SK-N-SH (cell line): ENCODE results near the gene SLC35F6. TPM values are rescaled to one million over a fixed set of nuclear protein-coding genes. Genes with fewer than 3 reads are reported as not detected.

Experiments used
- CTCF ChIA-PET: fragments of 300-600, 350-600 bp; formaldehyde crosslinking; extraction: SDS; loops from one replicate; lab custom pipeline; 2021; lab: Yijun Ruan, JAX
- POLR2A ChIA-PET: fragments of 350-600 bp; sonication (Branson Sonifier 250); formaldehyde crosslinking; extraction: SDS; loops from one replicate; lab custom pipeline; 2020; ENCODE audit warnings: antibody characterized with exemption, inconsistent platforms; lab: Yijun Ruan, JAX
- DNase-seq: peaks from one replicate; pipeline ENCODE4 v3.0.0; 2012
- H2AFZ ChIP-seq: fragments of 200-600 bp; sonication (generic); 2 replicates; pipeline ENCODE4 v1.8.1; 2016; ENCODE audit warnings: antibody characterized with exemption, mild to moderate bottlenecking, low read depth
- H3F3A ChIP-seq: fragments of 200-600 bp; sonication (generic); replicated peaks from 2 replicates; pipeline ENCODE3; 2016; ENCODE audit warnings: antibody characterized with exemption, mild to moderate bottlenecking; ENCODE audit not compliant: insufficient read depth
- H3K27ac ChIP-seq, 2 experiments: fragments of 200-500 bp in 1 of 2; fragments of 200-600 bp in 1 of 2; sonication (Bioruptor generic) in 1 of 2; sonication (generic), shearing (Covaris generic) in 1 of 2; 2 replicates each; pipeline versions ENCODE4 v1.5.1 to v1.6.1; 2014 to 2016; ENCODE audit warnings: low read depth in 2 of 2, inconsistent platforms in 1 of 2, low read length in 1 of 2, mild to moderate bottlenecking in 1 of 2, mixed read lengths in 1 of 2
- H3K27me3 ChIP-seq: fragments of 200-600 bp; sonication (generic), shearing (Covaris generic); 2 replicates; pipeline ENCODE4 v1.6.1; 2016; ENCODE audit warnings: mixed run types; ENCODE audit not compliant: insufficient read depth
- H3K36me3 ChIP-seq, 2 experiments: fragments of 200-500 bp in 1 of 2; fragments of 200-600 bp in 1 of 2; sonication (Bioruptor generic) in 1 of 2; sonication (generic) in 1 of 2; replicated peaks in 1 of 2; 2 replicates each; pipeline versions ENCODE3 to v1.5.1; 2014 to 2016; ENCODE audit warnings: low read length in 1 of 2, mild to moderate bottlenecking in 1 of 2; ENCODE audit not compliant: insufficient read depth in 2 of 2, control insufficient read depth in 1 of 2
- H3K4me1 ChIP-seq, 2 experiments: fragments of 200-500 bp in 1 of 2; fragments of 200-600 bp in 1 of 2; sonication (Bioruptor generic) in 1 of 2; sonication (generic), shearing (Covaris generic) in 1 of 2; 2 replicates each; pipeline versions ENCODE4 v1.5.1 to v1.6.1; 2014 to 2016; ENCODE audit warnings: low read depth in 1 of 2, low read length in 1 of 2, mixed run types in 1 of 2; ENCODE audit not compliant: insufficient read depth in 2 of 2, control insufficient read depth in 1 of 2
- H3K4me2 ChIP-seq: fragments of 200-600 bp; sonication (generic), shearing (Covaris generic); 2 replicates; pipeline ENCODE4 v1.6.1; 2017; ENCODE audit warnings: mixed run types
- H3K4me3 ChIP-seq, 2 experiments: fragments of 200-500 bp in 1 of 2; fragments of 200-600 bp in 1 of 2; sonication (Bioruptor generic) in 1 of 2; sonication (generic), shearing (Covaris generic) in 1 of 2; 2 replicates each; pipeline versions ENCODE4 v1.5.1 to v1.8.1; 2014 to 2016; ENCODE audit warnings: low read depth in 2 of 2, inconsistent platforms in 1 of 2, low read length in 1 of 2, mild to moderate bottlenecking in 1 of 2, mixed read lengths in 1 of 2, moderate library complexity in 1 of 2
- H3K79me2 ChIP-seq: fragments of 200-600 bp; sonication (generic); 2 replicates; pipeline ENCODE4 v1.8.1; 2017; ENCODE audit warnings: mild to moderate bottlenecking; ENCODE audit not compliant: insufficient read depth
- H3K9ac ChIP-seq: fragments of 200-600 bp; sonication (generic); 2 replicates; pipeline ENCODE4 v1.6.1; 2017; ENCODE audit warnings: mixed run types
- H3K9me2 ChIP-seq: fragments of 200-600 bp; sonication (generic); 2 replicates; pipeline ENCODE4 v1.6.1; 2017; ENCODE audit warnings: mixed run types
- H3K9me3 ChIP-seq: fragments of 200-600 bp; sonication (generic); 2 replicates; pipeline ENCODE4 v1.6.1; 2017; ENCODE audit warnings: mixed run types, mild to moderate bottlenecking, moderate library complexity
- H4K20me1 ChIP-seq: fragments of 200-600 bp; sonication (generic); 2 replicates; pipeline ENCODE4 v1.6.1; 2017; ENCODE audit warnings: mild to moderate bottlenecking, mixed run types; ENCODE audit not compliant: insufficient read depth
- ELF1 ChIP-seq: IDR thresholded peaks from 2 replicates; pipeline ENCODE4 v1.4.0; 2012
- EP300 ChIP-seq, 2 experiments: IDR thresholded peaks; 2 replicates each; pipeline versions ENCODE4 v1.4.0 to v1.6.1; 2012; ENCODE audit warnings: borderline replicate concordance in 1 of 2, low read depth in 1 of 2, low read length in 1 of 2
- FOSL2 ChIP-seq: IDR thresholded peaks from 2 replicates; pipeline ENCODE4 v1.4.0; 2012; ENCODE audit warnings: low read depth, mild to moderate bottlenecking, moderate library complexity, borderline replicate concordance
- FOXJ3 ChIP-seq: sonication (generic); formaldehyde crosslinking; IDR thresholded peaks from 2 replicates; pipeline ENCODE4 v1.5.1; 2020; ENCODE audit warnings: mild to moderate bottlenecking, missing genetic modification reagents
- FOXM1 ChIP-seq: IDR thresholded peaks from 2 replicates; pipeline ENCODE4 v1.4.0; 2012; ENCODE audit warnings: low read depth, mild to moderate bottlenecking
- GATA2 ChIP-seq: sonication (generic); formaldehyde crosslinking; IDR thresholded peaks from 2 replicates; pipeline ENCODE4 v1.5.0; 2020; ENCODE audit warnings: mild to moderate bottlenecking, missing genetic modification reagents
- JUND ChIP-seq: IDR thresholded peaks from 2 replicates; pipeline ENCODE4 v1.4.0; 2012
- MEF2A ChIP-seq: IDR thresholded peaks from 2 replicates; pipeline ENCODE4 v1.4.0; 2012; ENCODE audit warnings: low read depth, borderline replicate concordance
- MXI1 ChIP-seq: IDR thresholded peaks from 2 replicates; pipeline ENCODE4 v1.6.1; 2012; ENCODE audit warnings: mild to moderate bottlenecking, low read depth, low read length, improper control_type of control experiment
- NRF1 ChIP-seq: IDR thresholded peaks from 2 replicates; pipeline ENCODE4 v1.6.1; 2012; ENCODE audit warnings: low read depth, mild to moderate bottlenecking, low read length
- RXRA ChIP-seq: IDR thresholded peaks from 2 replicates; pipeline ENCODE4 v1.4.0; 2012; ENCODE audit warnings: low read depth, mild to moderate bottlenecking, borderline replicate concordance
- SIN3A ChIP-seq: IDR thresholded peaks from 2 replicates; pipeline ENCODE4 v1.6.1; 2012; ENCODE audit warnings: low read depth, mild to moderate bottlenecking, low read length, moderate library complexity, borderline replicate concordance
- SMC3 ChIP-seq: IDR thresholded peaks from 2 replicates; pipeline ENCODE4 v1.6.1; 2012; ENCODE audit warnings: low read depth, low read length, improper control_type of control experiment
- TAF1 ChIP-seq: IDR thresholded peaks from 2 replicates; pipeline ENCODE4 v1.6.1; 2012; ENCODE audit warnings: low read depth, mild to moderate bottlenecking, low read length, moderate library complexity, borderline replicate concordance
- TCF12 ChIP-seq: IDR thresholded peaks from 2 replicates; pipeline ENCODE4 v1.4.0; 2012
- TEAD4 ChIP-seq: IDR thresholded peaks from 2 replicates; pipeline ENCODE4 v1.4.0; 2012; ENCODE audit warnings: mild to moderate bottlenecking, borderline replicate concordance; ENCODE audit not compliant: insufficient read depth
- YY1 ChIP-seq: IDR thresholded peaks from 2 replicates; pipeline ENCODE4 v1.4.0; 2012; ENCODE audit warnings: low read depth, mild to moderate bottlenecking
- WGBS: methylation state at CpG from one replicate; pipeline ENCODE4 v1.1.6; 2017; ENCODE audit warnings: low lambda C conversion rate; 5-methylcytosine and 5-hydroxymethylcytosine counted together
- polyA plus RNA-seq, 3 experiments: library from polyadenylated mRNA; depleted of rRNA; stranded (reverse); fragments of >200 nt; gene quantifications; 2 replicates each; pipeline ENCODE4 v1.2.3, GENCODE V29; 2012
- TF ChIP-seq, protein P1 (sequence below): IDR thresholded peaks from 2 replicates; pipeline ENCODE4 v1.4.0; 2012; ENCODE audit warnings: low read depth, borderline replicate concordance
- TF ChIP-seq, protein P2 (sequence below): IDR thresholded peaks from 2 replicates; pipeline ENCODE4 v1.4.0; 2012; ENCODE audit warnings: low read depth
- TF ChIP-seq, protein P3 (sequence below): IDR thresholded peaks from 2 replicates; pipeline ENCODE4 v1.6.1; 2012; ENCODE audit warnings: mild to moderate bottlenecking, low read depth, low read length, moderate library complexity
- TF ChIP-seq, protein P4 (sequence below): IDR thresholded peaks from 2 replicates; pipeline ENCODE4 v1.4.0; 2012; ENCODE audit warnings: low read depth, borderline replicate concordance
- TF ChIP-seq, protein P5 (sequence below): fragments of 150-350 bp; IDR thresholded peaks from 2 replicates; pipeline ENCODE4 v1.6.1; 2016; ENCODE audit warnings: mild to moderate bottlenecking, low read depth, low read length

SLC35F6 gene
- polyA plus RNA-seq, 1 of the 3 experiments (the other 2 are of a cell fraction): 16.0 TPM

DNA sequence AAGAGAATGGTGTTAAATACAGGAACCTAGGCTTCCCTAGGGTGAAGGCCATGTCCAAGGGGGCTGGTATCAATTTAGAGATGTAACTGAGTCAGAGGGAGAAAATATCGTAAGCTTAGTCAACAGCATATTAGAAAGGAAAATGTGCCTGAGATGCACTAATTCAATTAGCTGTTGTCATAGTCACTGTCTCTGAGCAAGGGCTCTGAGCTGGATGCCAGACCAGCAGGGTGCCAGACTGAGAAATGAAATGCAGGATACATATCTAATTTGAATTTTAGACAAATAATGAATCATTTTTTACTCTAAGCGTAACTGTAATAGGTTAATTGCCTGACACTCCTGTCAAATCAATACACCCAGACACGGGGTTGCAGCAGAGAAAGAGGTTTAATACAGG, 11.4 kb upstream of the SLC35F6 start (continued):
- TF ChIP-seq SMC3: no peak
- no peak for TF ChIP-seq TCF12
- no peak for TF ChIP-seq YY1
- no peak for TF ChIP-seq ELF1
- no peak for TF ChIP-seq TAF1
- TF ChIP-seq, protein P1, sequence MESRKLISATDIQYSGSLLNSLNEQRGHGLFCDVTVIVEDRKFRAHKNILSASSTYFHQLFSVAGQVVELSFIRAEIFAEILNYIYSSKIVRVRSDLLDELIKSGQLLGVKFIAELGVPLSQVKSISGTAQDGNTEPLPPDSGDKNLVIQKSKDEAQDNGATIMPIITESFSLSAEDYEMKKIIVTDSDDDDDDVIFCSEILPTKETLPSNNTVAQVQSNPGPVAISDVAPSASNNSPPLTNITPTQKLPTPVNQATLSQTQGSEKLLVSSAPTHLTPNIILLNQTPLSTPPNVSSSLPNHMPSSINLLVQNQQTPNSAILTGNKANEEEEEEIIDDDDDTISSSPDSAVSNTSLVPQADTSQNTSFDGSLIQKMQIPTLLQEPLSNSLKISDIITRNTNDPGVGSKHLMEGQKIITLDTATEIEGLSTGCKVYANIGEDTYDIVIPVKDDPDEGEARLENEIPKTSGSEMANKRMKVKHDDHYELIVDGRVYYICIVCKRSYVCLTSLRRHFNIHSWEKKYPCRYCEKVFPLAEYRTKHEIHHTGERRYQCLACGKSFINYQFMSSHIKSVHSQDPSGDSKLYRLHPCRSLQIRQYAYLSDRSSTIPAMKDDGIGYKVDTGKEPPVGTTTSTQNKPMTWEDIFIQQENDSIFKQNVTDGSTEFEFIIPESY: no peak
- TF ChIP-seq TEAD4: no peak
- TF ChIP-seq JUND: no peak
- TF ChIP-seq RXRA: no peak

DNA sequence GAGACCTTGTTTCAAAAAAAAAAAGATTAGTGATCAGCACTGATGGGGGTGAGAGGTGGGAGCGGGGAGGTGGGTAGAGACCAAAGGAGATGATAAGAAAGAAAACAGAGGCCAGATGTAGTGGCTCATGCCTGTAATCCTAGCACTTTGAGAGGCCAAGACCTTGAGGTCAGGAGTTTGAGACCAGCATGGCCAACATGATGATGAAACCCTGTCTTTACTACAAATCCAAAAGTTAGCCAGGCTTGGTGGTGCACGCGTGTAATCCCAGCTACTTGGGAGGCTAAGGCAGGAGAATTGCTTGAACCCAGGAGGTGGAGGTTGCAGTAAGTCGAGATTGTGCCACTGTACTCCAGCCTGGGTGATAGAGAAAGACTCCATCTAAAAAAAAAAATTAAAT, 9.5 kb upstream of the SLC35F6 start:
- H3K9me2 ChIP-seq: no peaks in the 10 kb centered on the region
- DNase-seq: no peak
- no peaks in the 10 kb centered on the region for H4K20me1 ChIP-seq
- no peaks in the 10 kb centered on the region for H3K9me3 ChIP-seq
- H2AFZ ChIP-seq: no peak overlapping the region
- no peak overlapping the region for H3K9ac ChIP-seq
- WGBS: 98% methylated on average over 4 of the region's 4 CpGs
- ChIA-PET POLR2A (no interaction called here), CTCF (interaction anchor here (1.1 to 5.6 kb wide), 6 partner anchors 9 to 177 kb away, joined by 3 to 62 read pairs (median 6); partner anchors contain the start of gene SLC35F6)
- no peak overlapping the region for H3K27ac ChIP-seq
- H3K79me2 ChIP-seq: no peaks in the 10 kb centered on the region
- peaks cover 15 to 21% of the 10 kb centered on the region in 2 experiments; a peak in 3 of 4 replicates for H3K4me1 ChIP-seq
- no peak overlapping the region for H3K4me2 ChIP-seq
- TF ChIP-seq SIN3A (no peak), EP300 (IDR thresholded peaks at IDR 0.05; ENCODE audit: borderline replicate concordance in 1 of 2, low read depth in 1 of 2, low read length in 1 of 2) (no peak), GATA2 (CRISPR knock-in tag) (no peak), TCF12 (no peak), MXI1 (no peak), FOXJ3 (CRISPR knock-in tag) (no peak), MEF2A (no peak), NRF1 (no peak), FOXM1 (no peak), YY1 (no peak), FOSL2 (no peak)
- TF ChIP-seq, protein P2, sequence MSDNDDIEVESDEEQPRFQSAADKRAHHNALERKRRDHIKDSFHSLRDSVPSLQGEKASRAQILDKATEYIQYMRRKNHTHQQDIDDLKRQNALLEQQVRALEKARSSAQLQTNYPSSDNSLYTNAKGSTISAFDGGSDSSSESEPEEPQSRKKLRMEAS: no peak
- TF ChIP-seq, protein P3, sequence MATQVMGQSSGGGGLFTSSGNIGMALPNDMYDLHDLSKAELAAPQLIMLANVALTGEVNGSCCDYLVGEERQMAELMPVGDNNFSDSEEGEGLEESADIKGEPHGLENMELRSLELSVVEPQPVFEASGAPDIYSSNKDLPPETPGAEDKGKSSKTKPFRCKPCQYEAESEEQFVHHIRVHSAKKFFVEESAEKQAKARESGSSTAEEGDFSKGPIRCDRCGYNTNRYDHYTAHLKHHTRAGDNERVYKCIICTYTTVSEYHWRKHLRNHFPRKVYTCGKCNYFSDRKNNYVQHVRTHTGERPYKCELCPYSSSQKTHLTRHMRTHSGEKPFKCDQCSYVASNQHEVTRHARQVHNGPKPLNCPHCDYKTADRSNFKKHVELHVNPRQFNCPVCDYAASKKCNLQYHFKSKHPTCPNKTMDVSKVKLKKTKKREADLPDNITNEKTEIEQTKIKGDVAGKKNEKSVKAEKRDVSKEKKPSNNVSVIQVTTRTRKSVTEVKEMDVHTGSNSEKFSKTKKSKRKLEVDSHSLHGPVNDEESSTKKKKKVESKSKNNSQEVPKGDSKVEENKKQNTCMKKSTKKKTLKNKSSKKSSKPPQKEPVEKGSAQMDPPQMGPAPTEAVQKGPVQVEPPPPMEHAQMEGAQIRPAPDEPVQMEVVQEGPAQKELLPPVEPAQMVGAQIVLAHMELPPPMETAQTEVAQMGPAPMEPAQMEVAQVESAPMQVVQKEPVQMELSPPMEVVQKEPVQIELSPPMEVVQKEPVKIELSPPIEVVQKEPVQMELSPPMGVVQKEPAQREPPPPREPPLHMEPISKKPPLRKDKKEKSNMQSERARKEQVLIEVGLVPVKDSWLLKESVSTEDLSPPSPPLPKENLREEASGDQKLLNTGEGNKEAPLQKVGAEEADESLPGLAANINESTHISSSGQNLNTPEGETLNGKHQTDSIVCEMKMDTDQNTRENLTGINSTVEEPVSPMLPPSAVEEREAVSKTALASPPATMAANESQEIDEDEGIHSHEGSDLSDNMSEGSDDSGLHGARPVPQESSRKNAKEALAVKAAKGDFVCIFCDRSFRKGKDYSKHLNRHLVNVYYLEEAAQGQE: no peak
- TF ChIP-seq, protein P1: no peak
- TF ChIP-seq, protein P4, sequence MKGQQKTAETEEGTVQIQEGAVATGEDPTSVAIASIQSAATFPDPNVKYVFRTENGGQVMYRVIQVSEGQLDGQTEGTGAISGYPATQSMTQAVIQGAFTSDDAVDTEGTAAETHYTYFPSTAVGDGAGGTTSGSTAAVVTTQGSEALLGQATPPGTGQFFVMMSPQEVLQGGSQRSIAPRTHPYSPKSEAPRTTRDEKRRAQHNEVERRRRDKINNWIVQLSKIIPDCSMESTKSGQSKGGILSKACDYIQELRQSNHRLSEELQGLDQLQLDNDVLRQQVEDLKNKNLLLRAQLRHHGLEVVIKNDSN: no peak
- TF ChIP-seq, protein P5, sequence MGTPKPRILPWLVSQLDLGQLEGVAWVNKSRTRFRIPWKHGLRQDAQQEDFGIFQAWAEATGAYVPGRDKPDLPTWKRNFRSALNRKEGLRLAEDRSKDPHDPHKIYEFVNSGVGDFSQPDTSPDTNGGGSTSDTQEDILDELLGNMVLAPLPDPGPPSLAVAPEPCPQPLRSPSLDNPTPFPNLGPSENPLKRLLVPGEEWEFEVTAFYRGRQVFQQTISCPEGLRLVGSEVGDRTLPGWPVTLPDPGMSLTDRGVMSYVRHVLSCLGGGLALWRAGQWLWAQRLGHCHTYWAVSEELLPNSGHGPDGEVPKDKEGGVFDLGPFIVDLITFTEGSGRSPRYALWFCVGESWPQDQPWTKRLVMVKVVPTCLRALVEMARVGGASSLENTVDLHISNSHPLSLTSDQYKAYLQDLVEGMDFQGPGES: no peak
- no peaks in the 10 kb centered on the region for H3K27me3 ChIP-seq
- no peak overlapping the region for H3K4me3 ChIP-seq
- no peaks in the 10 kb centered on the region for H3K36me3 ChIP-seq
- H3F3A ChIP-seq: peaks cover 6% of the 10 kb centered on the region
